H9 (cell line): Measurements from ENCODE around the gene CCDC74A. TPM values are rescaled to one million over a fixed set of nuclear protein-coding genes. Genes with fewer than 3 reads are reported as not detected.
"Not testable (repeated sequence)": the region's sequence is repeated elsewhere in the genome, so short reads cannot be mapped to it uniquely, and the experiment has no call there.

Experiments
- DNase-seq: peaks from one replicate; pipeline ENCODE4 v3.0.0-alpha.2; 2017
- H2AFZ ChIP-seq: one replicate; pipeline ENCODE4 v1.6.1; 2013; ENCODE audit warnings: mild to moderate bottlenecking, low read length, control low read depth, moderate library complexity
- H2AK5ac ChIP-seq: 2 replicates; pipeline ENCODE4 v1.6.1; 2013; ENCODE audit warnings: low read length, control low read depth, mixed read lengths; ENCODE audit not compliant: insufficient read length
- H2BK120ac ChIP-seq: one replicate; pipeline ENCODE4 v1.6.1; 2013; ENCODE audit warnings: low read depth, mild to moderate bottlenecking, low read length, control low read depth, inconsistent platforms; ENCODE audit not compliant: poor library complexity, severe bottlenecking
- H2BK12ac ChIP-seq: 2 replicates; pipeline ENCODE4 v1.6.1; 2013; ENCODE audit warnings: low read length, control low read depth, mixed read lengths, low read depth; ENCODE audit not compliant: insufficient read length
- H2BK15ac ChIP-seq: 2 replicates; pipeline ENCODE4 v1.6.1; 2013; ENCODE audit warnings: low read depth, low read length, control low read depth
- H2BK20ac ChIP-seq: one replicate; pipeline ENCODE4 v1.6.1; 2013; ENCODE audit warnings: low read depth, mild to moderate bottlenecking, low read length, control low read depth, inconsistent platforms; ENCODE audit not compliant: poor library complexity, severe bottlenecking
- H2BK5ac ChIP-seq: 2 replicates; pipeline ENCODE4 v1.6.1; 2013; ENCODE audit warnings: low read length, control low read depth, mixed read lengths; ENCODE audit not compliant: insufficient read length
- H3K14ac ChIP-seq: 2 replicates; pipeline ENCODE4 v1.6.1; 2013; ENCODE audit warnings: low read length, control low read depth; ENCODE audit not compliant: insufficient read depth
- H3K18ac ChIP-seq: 2 replicates; pipeline ENCODE4 v1.6.1; 2013; ENCODE audit warnings: low read depth, mild to moderate bottlenecking, mixed read lengths, low read length, control low read depth; ENCODE audit not compliant: insufficient read length
- H3K23ac ChIP-seq: 2 replicates; pipeline ENCODE4 v1.6.1; 2013; ENCODE audit warnings: low read length, control low read depth, mixed read lengths, low read depth; ENCODE audit not compliant: insufficient read length
- H3K23me2 ChIP-seq: 2 replicates; pipeline ENCODE4 v1.6.1; 2013; ENCODE audit warnings: low read depth, mild to moderate bottlenecking, mixed read lengths, low read length, control low read depth; ENCODE audit not compliant: insufficient read length, poor library complexity, severe bottlenecking
- H3K27ac ChIP-seq: 2 replicates; pipeline ENCODE4 v1.5.1; 2013; ENCODE audit warnings: low read length, control low read depth, mixed read lengths, low read depth; ENCODE audit not compliant: insufficient read length
- H3K27me3 ChIP-seq: 2 replicates; pipeline ENCODE4 v1.6.1; 2013; ENCODE audit warnings: low read length, control low read depth, inconsistent platforms; ENCODE audit not compliant: insufficient read depth
- H3K4ac ChIP-seq: 2 replicates; pipeline ENCODE4 v1.6.1; 2013; ENCODE audit warnings: low read depth, mild to moderate bottlenecking, control low read depth, inconsistent platforms, low read length, moderate library complexity
- H3K4me1 ChIP-seq: 2 replicates; pipeline ENCODE4 v1.6.1; 2013; ENCODE audit warnings: low read length, control low read depth, inconsistent platforms; ENCODE audit not compliant: insufficient read depth
- H3K4me2 ChIP-seq: 2 replicates; pipeline ENCODE4 v1.6.1; 2013; ENCODE audit warnings: low read length, control low read depth, mixed read lengths; ENCODE audit not compliant: insufficient read length, insufficient read depth
- H3K56ac ChIP-seq: 2 replicates; pipeline ENCODE4 v1.6.1; 2013; ENCODE audit warnings: low read depth, mild to moderate bottlenecking, mixed read lengths, low read length, control low read depth; ENCODE audit not compliant: insufficient read length
- H3K79me1 ChIP-seq: 2 replicates; pipeline ENCODE4 v1.6.1; 2013; ENCODE audit warnings: low read depth, mild to moderate bottlenecking, moderate library complexity, low read length, control low read depth, inconsistent platforms; ENCODE audit not compliant: insufficient read depth, poor library complexity, severe bottlenecking
- H3K79me2 ChIP-seq: 2 replicates; pipeline ENCODE4 v1.6.1; 2013; ENCODE audit warnings: low read length, control low read depth, inconsistent platforms; ENCODE audit not compliant: insufficient read depth
- H3K9ac ChIP-seq: 2 replicates; pipeline ENCODE4 v1.6.1; 2013; ENCODE audit warnings: low read length, control low read depth, mixed read lengths; ENCODE audit not compliant: insufficient read length; ENCODE audit errors: extremely low read depth
- H3K9me3 ChIP-seq: one replicate; pipeline ENCODE4 v1.6.1; 2013; ENCODE audit warnings: low read depth, low read length, inconsistent platforms; ENCODE audit not compliant: control insufficient read depth
- H3T11ph ChIP-seq: one replicate; pipeline ENCODE4 v1.6.1; 2013; ENCODE audit warnings: mild to moderate bottlenecking, low read length, control low read depth, inconsistent platforms
- H4K20me1 ChIP-seq: one replicate; pipeline ENCODE4 v1.6.1; 2013; ENCODE audit not compliant: control insufficient read depth, insufficient read length, insufficient read depth
- H4K5ac ChIP-seq: 2 replicates; pipeline ENCODE4 v1.6.1; 2013; ENCODE audit warnings: low read depth, mild to moderate bottlenecking, mixed read lengths, low read length, control low read depth; ENCODE audit not compliant: insufficient read length
- H4K8ac ChIP-seq: replicated peaks from 2 replicates; pipeline ENCODE4 v1.6.1; 2013; ENCODE audit warnings: low read length, control low read depth, mixed read lengths, low read depth; ENCODE audit not compliant: insufficient read length
- H4K91ac ChIP-seq: 2 replicates; pipeline ENCODE4 v1.6.1; 2013; ENCODE audit warnings: low read depth, mild to moderate bottlenecking, moderate library complexity, mixed read lengths, low read length, control low read depth; ENCODE audit not compliant: insufficient read length
- H3K27ac Mint-ChIP-seq, 3 experiments: 2 replicates in 2 of 3; 3 replicates in 1 of 3; pipeline ENCODE4 v1.8.0; 2020 to 2021; ENCODE audit warnings: mixed read lengths in 3 of 3, mild to moderate bottlenecking in 1 of 3, moderate library complexity in 1 of 3
- H3K27me3 Mint-ChIP-seq: 2 replicates; pipeline ENCODE4 v1.8.0; 2021; ENCODE audit warnings: low read depth, mild to moderate bottlenecking, moderate library complexity, mixed read lengths
- H3K36me3 Mint-ChIP-seq, 3 experiments: 2 replicates in 2 of 3; 3 replicates in 1 of 3; pipeline ENCODE4 v1.8.0; 2020 to 2021; ENCODE audit warnings: low read depth in 3 of 3, mixed read lengths in 3 of 3; ENCODE audit not compliant: insufficient read depth in 1 of 3
- H3K4me1 Mint-ChIP-seq, 2 experiments: 2 replicates each; pipeline ENCODE4 v1.8.0; 2020; ENCODE audit warnings: mixed read lengths in 2 of 2
- H3K4me3 Mint-ChIP-seq, 2 experiments: 2 replicates in 1 of 2; 3 replicates in 1 of 2; pipeline ENCODE4 v1.8.0; 2020 to 2021; ENCODE audit warnings: mild to moderate bottlenecking in 2 of 2, mixed read lengths in 2 of 2, moderate library complexity in 1 of 2
- H3K9me3 Mint-ChIP-seq, 2 experiments: 2 replicates in 1 of 2; 3 replicates in 1 of 2; pipeline ENCODE4 v1.8.0; 2020; ENCODE audit warnings: mild to moderate bottlenecking in 2 of 2, mixed read lengths in 2 of 2, moderate library complexity in 1 of 2
- WGBS: extraction: QIAGEN DNeasy Blood & Tissue Kit; methylation state at CpG from one replicate; pipeline ENCODE4 v1.1.7; 2013; ENCODE audit warnings: missing lambda C conversion rate, low lambda C conversion rate, mixed read lengths; ENCODE audit not compliant: insufficient read length; ENCODE audit errors: extremely low coverage; 5-methylcytosine and 5-hydroxymethylcytosine counted together
- total RNA-seq: library from RNA; stranded (reverse); gene quantifications from 2 replicates; pipeline ENCODE4 v1.2.1, GENCODE V29; 2021
- TF ChIP-seq, protein P1 (sequence below): fragments of 200-600 bp; sonication (generic); conservative IDR thresholded peaks from 3 replicates; pipeline ENCODE4 v1.8.0; 2021; ENCODE audit warnings: antibody characterized with exemption, mild to moderate bottlenecking

Gene CCDC74A
- total RNA-seq, 1 experiment from 2014 or later: 10.8 TPM

DNA sequence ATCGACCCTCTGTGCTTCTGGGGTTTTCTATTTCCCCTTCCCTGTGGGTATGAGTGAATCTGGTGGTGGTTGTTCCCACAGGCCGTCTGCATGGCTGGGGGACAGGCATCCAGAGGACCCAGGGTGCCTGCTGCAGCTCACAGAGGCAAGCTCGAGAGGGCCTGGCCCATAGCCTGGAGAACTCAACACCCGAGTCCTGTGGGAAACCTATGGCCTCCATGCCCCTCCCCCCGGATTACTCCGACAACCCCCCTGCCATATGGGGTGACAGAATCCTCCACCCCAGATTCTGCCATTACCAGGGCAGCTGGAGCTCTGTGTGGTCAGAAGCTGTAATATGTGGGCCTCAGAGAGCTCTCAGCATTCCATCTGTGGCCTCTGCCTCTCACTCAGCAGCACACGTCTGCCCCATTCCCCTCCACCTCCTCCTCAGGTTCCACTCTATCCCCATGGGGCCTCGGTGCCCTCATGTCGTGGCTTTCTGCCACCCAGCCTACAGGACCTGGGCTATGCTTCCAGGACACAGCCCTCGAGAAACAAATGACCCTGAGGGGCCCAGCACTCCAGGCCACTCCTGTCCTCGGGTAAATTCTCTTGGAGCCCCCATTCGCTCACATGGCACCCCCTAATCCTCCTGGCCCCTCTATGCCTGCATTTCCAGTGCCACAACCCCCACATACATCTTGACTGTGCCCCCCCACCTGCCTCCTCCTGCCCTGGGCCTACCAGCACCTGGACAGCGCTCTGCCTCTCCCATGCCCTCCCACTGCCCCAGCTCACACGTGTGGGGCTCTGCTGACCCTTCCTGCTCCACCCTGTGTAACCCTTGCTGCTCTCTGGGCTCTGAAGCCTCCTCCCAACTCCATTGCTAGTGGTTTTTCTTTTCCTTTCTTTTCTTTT lies 39.1 kb upstream of the CCDC74A start:
- Histone ChIP-seq H2AFZ (no peak overlapping the region), H2BK120ac (no peak overlapping the region), H3K4me1 (no peaks in the 10 kb centered on the region), H3K9me3 (no peaks in the 10 kb centered on the region), H3K9ac (no peak overlapping the region), H2AK5ac (no peak overlapping the region), H4K5ac (no peak overlapping the region), H2BK5ac (no peak overlapping the region), H3K79me1 (no peaks in the 10 kb centered on the region), H3K56ac (no peak overlapping the region), H3K4ac (no peak overlapping the region), H3K23me2 (peaks cover 1% of the 10 kb centered on the region), H3K4me2 (no peak overlapping the region), H4K20me1 (no peaks in the 10 kb centered on the region), H3K27ac (no peak overlapping the region), H2BK15ac (no peak overlapping the region), H3K27me3 (no peaks in the 10 kb centered on the region), H3T11ph (no peak overlapping the region), H2BK20ac (no peak overlapping the region), H3K79me2 (peaks cover 4% of the 10 kb centered on the region; the same call in 1 of the 2 replicates), H4K8ac (no peak overlapping the region), H2BK12ac (no peak overlapping the region), H4K91ac (no peak overlapping the region), H3K18ac (no peak overlapping the region), H3K23ac (no peak overlapping the region), H3K14ac (no peak overlapping the region)
- Mint-ChIP-seq H3K4me3 (no peak overlapping the region; a peak in 1 of 5 replicates), H3K27me3 (no peaks in the 10 kb centered on the region), H3K27ac (no peak overlapping the region), H3K9me3 (peaks cover 0 to 2% of the 10 kb centered on the region in 2 experiments; a peak in 1 of 5 replicates), H3K36me3 (peaks cover 5 to 20% (median 19%) of the 10 kb centered on the region in 3 experiments; a peak in 6 of 7 replicates), H3K4me1 (peaks cover 3 to 13% of the 10 kb centered on the region in 2 experiments; a peak in 3 of 4 replicates)
- TF ChIP-seq, protein P1, sequence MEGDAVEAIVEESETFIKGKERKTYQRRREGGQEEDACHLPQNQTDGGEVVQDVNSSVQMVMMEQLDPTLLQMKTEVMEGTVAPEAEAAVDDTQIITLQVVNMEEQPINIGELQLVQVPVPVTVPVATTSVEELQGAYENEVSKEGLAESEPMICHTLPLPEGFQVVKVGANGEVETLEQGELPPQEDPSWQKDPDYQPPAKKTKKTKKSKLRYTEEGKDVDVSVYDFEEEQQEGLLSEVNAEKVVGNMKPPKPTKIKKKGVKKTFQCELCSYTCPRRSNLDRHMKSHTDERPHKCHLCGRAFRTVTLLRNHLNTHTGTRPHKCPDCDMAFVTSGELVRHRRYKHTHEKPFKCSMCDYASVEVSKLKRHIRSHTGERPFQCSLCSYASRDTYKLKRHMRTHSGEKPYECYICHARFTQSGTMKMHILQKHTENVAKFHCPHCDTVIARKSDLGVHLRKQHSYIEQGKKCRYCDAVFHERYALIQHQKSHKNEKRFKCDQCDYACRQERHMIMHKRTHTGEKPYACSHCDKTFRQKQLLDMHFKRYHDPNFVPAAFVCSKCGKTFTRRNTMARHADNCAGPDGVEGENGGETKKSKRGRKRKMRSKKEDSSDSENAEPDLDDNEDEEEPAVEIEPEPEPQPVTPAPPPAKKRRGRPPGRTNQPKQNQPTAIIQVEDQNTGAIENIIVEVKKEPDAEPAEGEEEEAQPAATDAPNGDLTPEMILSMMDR: no peak
- DNase-seq: no peak
- no CpG with 5 or more reads among the region's 14 CpGs for WGBS

DNA sequence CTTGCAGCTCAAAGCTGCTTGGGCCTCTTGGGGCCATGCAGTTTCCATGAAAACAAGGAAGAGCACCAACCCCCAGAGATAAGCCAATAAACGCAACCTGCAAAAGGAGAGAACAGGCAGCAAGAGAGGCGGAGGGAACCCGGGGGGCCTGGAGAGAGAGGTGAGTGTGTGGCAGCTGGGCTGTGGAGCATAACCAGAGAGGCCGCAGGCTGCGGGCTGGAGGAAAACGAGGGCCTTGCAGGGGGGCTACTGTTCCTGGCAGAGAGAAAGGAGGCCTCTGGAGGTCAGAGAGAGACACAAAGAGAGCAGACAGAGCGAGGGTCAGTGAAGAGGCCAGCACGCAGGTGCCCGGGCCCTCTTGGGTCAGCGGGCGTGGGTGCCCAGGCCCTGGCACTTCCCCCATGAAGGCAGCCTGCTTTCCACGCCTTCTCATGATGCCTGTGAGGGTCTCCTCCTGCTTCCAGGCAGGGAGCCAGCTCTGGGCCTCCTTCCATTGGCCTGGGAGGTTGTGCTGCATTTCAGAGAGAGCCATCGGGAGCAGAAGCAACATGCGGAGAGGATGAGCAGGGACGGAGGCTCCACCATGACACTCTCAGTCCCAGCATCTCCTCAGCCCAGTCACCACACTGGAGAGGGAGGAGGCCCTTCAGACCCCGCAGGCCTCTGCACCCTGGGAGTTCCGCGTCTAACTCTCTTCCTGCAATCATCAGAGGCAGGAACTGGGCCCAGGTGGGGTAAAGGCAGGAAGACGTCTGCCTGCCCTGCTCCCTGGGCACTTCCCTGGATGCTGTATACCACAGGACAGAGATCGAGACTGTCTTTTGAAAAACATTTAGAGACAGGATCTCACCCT lies 36.8 kb upstream of the CCDC74A start:
- Mint-ChIP-seq H3K27ac (peak overlapping the region in 2 of 3 experiments; percentile 19 to 48; a peak in 1 of 7 replicates), H3K36me3 (peaks cover 7 to 20% (median 19%) of the 10 kb centered on the region in 3 experiments; a peak in 6 of 7 replicates), H3K4me3 (peak overlapping the region; percentile 72 to 79), H3K4me1 (peaks cover 6 to 17% of the 10 kb centered on the region in 2 experiments; a peak in 3 of 4 replicates)
- DNase-seq, H2BK20ac ChIP-seq, H3T11ph ChIP-seq, H4K20me1 ChIP-seq, H2BK15ac ChIP-seq, H3K23me2 ChIP-seq, H3K4me1 ChIP-seq, H3K18ac ChIP-seq, H4K5ac ChIP-seq, H3K9me3 ChIP-seq, H3K4ac ChIP-seq, H3K23ac ChIP-seq, H4K8ac ChIP-seq, H2BK5ac ChIP-seq, H3K56ac ChIP-seq, H4K91ac ChIP-seq, H2BK12ac ChIP-seq, H3K27me3 ChIP-seq, H3K79me1 ChIP-seq, H2BK120ac ChIP-seq, H3K9me3 Mint-ChIP-seq, H3K14ac ChIP-seq, H2AFZ ChIP-seq, H3K27ac ChIP-seq, H3K9ac ChIP-seq, H3K27me3 Mint-ChIP-seq, H2AK5ac ChIP-seq: not testable (repeated sequence)
- Histone ChIP-seq H3K79me2 (peaks cover 18% of the 10 kb centered on the region; the same call in 1 of the 2 replicates), H3K4me2 (peak overlapping the region; percentile 68)
- WGBS: no CpG with 5 or more reads among the region's 20 CpGs
